GM10248 (cell line): ENCODE results near the gene KRT82.

Source experiments
- CTCF ChIA-PET: fragments of 300-600 bp; sonication (Branson Sonifier 250); formaldehyde crosslinking; extraction: SDS; loops from one replicate; lab custom pipeline; 2021; ENCODE audit warnings: antibody characterized with exemption; lab: Yijun Ruan, JAX
- POLR2A ChIA-PET: fragments of 350-650 bp; sonication (Branson Sonifier 250); formaldehyde crosslinking; extraction: SDS; loops from one replicate; lab custom pipeline; 2020; ENCODE audit warnings: antibody characterized with exemption; lab: Yijun Ruan, JAX
- DNase-seq: peaks from one replicate; pipeline ENCODE4 v3.0.0; 2012; ENCODE audit errors: extremely low spot score
- TF ChIP-seq, protein P1 (sequence below): IDR thresholded peaks from 2 replicates; pipeline ENCODE4 v1.5.1; 2012; ENCODE audit warnings: mild to moderate bottlenecking, low read depth; ENCODE audit errors: extremely low read depth, missing control alignments, control extremely low read depth

The KRT82 gene

DNA sequence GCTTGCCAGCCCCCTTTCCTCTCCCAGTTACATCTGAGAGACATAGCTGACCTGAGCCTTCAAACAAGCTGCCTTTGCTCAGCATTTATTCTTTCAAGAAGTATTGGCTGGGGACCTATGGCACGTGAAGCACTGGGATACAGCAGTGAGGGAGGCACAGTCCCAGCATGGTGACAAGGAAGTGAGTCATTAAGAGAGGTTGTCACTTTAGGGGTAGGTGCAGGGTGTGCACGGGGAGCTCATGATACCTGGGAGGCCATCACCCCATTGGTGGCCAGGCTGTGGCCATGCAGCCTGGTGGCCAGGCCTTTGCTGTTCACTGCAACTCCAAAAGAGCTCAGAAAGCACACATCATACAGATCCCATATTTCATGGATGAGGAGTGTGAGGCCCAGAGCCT, 33.7 kb upstream of the KRT82 start:
- ChIA-PET POLR2A (no interaction called here), CTCF (no interaction called here)
- no peak for DNase-seq
- TF ChIP-seq, protein P1, sequence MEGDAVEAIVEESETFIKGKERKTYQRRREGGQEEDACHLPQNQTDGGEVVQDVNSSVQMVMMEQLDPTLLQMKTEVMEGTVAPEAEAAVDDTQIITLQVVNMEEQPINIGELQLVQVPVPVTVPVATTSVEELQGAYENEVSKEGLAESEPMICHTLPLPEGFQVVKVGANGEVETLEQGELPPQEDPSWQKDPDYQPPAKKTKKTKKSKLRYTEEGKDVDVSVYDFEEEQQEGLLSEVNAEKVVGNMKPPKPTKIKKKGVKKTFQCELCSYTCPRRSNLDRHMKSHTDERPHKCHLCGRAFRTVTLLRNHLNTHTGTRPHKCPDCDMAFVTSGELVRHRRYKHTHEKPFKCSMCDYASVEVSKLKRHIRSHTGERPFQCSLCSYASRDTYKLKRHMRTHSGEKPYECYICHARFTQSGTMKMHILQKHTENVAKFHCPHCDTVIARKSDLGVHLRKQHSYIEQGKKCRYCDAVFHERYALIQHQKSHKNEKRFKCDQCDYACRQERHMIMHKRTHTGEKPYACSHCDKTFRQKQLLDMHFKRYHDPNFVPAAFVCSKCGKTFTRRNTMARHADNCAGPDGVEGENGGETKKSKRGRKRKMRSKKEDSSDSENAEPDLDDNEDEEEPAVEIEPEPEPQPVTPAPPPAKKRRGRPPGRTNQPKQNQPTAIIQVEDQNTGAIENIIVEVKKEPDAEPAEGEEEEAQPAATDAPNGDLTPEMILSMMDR = no peak

DNA sequence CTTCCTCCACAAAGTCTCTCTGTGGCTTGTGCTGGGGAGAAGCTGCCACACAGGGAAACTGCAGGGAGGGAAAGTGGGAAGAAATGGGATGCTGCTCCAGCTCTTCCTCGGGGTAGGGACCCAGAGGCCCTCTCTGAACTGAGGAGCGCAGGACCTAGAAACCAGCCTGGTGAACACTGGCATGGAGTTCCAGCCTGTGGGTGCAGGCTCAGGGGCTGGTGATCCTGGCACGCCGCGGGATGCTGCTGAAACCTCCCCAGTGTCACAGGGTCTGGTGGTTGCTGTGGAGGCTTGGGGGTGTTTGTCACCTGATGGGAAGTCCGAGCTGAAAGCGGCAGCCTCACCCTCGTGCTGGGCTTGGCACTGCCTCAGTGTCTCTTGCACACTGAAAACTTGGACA, 33.3 kb upstream of the KRT82 start:
- TF ChIP-seq, protein P1 = no peak
- ChIA-PET CTCF (no interaction called here), POLR2A (no interaction called here)
- DNase-seq = no peak

DNA sequence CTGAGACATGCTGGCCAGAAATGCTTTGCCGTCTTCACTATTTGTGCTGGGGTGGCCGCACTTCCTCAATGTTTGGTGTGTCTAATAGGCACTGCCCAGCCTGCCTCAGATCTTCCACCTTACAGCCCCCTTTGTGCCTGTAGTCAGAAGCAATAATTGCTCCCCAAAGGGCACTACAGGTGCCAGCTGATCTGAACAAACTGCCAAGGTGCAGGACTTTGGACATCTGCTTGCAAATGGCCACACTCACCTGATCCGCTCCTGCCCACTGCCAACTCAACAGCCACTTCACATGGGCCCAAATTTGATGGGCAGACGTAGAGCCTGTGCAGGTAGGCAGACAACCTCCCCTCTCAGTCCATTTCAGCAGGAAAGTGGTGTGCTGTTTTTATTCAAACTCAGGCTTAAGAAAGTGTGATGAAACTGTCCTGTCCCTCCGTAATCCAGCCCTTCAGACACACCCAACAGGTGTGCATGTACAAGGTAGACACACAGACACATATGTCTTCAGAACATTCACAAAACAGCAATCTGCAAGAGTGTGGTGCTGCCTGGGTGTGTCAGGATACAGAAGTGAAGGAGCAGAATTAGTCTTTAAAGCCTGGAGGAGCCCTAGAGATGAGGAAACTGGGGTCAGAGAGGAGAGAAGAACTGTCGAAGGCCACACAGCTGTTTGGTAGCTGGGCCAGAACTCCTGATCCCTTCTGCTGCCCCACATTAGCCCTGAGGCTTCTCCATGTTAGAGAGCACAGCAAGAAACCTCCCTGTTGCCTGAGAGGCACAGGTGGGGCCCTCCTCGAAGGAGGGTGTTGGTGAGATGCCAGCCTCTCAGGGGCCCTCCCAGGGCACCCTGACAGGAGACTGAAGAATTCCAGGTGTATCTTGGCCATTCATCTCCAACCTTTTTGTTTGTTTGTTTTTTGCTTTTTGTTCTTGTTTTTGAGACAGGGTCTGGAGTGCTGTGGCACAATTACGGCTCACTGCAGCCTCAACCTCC, 32.5 kb upstream of the KRT82 start:
- DNase-seq = no peak
- CTCF ChIA-PET = no interaction called here
- POLR2A ChIA-PET = no interaction called here
- TF ChIP-seq, protein P1 = no peak

DNA sequence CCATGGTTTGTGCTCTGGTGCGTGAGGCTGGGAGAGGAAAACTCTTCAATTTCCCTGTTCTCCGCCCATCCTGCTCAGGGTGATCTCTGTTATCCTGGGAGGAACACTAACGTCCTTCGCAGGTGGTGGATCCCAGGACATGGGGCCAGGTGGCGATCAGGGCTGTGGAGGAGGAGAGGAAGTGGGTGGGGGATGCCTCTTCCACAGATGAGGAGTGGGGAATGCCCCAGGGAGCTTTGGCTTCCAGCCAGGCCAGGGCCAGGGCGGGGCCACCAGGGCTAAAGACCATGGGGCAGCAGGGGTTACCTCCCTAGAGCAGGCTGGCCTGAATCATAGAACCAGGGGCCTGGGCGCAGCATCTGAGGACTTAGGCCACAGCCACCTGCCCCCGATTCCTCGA, 31.4 kb upstream of the KRT82 start:
- TF ChIP-seq, protein P1 = no peak
- POLR2A ChIA-PET = no interaction called here
- CTCF ChIA-PET = no interaction called here
- DNase-seq = no peak

DNA sequence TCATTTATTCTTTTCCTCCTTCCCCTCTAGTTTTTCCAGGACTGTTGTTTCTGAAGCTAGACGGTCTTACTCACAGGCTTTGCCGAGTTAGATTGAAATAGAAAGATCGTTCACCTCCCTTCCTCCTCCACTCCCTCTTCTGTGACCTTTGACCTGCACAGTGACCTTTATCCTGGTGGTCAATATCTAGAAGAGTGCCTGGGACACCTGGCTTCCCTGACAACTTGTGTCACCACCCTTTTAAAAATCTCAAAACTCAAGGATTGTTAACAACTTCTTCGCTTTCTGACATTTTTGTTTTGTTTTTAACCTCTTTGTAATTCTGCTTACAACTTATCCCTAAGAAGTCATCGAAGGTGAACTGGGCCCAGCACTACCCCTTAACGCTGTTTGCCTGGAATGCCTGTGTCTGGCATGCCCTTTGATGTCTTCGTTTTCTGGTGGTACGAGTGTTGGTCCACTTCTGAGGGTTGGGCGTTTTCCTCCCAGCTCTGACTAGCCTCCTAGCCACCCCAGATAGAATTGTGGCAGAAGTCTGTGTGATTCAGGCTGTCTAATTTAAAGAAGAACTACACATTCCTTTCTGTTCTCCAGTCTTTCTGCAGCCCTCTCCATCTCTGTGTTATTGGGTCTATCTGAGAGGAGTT, 30.8 kb upstream of the KRT82 start:
- ChIA-PET CTCF (interaction anchor here (1.2 to 1.4 kb wide), 3 partner anchors 9 to 38 kb away, joined by 3 read pairs; no protein-coding TSS in a partner anchor), POLR2A (no interaction called here)
- DNase-seq = no peak
- TF ChIP-seq, protein P1 = no peak

DNA sequence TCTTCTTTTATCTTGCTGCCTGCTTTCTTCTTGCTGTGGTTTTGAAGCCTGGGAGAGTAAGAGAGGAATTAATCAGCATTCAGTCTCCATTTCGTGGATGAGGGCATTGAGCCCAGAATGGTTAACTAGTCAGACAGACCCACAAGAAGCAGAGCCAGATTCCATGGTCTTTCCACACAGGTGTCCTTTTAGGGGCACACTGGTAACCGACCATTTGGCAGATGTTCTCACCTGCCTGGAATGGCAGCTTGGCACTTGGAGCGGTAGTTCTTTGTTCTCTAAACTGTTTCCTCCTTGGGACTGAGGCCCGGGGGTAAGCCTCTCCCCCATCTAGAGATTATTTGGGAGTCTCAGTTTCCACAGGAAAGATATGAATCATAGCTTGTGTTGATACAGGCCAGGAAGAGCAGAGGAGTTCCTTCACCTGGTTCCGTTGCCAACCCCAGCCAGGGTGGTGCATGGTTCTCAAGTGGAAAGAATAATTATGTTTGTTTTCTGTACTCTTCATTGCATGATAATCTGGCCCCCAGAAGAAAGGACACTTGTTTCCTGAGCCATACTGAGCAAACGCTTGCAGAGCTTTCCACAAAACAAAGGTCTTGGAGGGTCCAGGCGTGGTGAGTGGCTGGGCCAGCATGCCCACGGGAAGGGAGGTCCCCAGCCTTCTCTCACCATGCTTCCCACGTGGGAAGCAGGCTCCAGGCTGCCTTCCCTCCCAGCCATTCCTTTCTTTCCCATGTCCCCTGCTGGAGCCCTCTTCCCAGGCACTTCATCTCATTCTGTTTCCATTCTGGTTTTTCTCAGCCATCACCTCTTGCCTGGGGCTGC, 30.1 kb upstream of the KRT82 start:
- ChIA-PET CTCF (interaction anchor here (1.2 to 1.4 kb wide), 3 partner anchors 9 to 39 kb away, joined by 3 read pairs; no protein-coding TSS in a partner anchor), POLR2A (no interaction called here)
- no peak for DNase-seq

More for the DNA sequence above, 30.1 kb upstream of the KRT82 start:
- TF ChIP-seq, protein P1 = no peak
